ENCODE data around the gene SUPV3L1. TPM values are rescaled to one million over a fixed set of nuclear protein-coding genes. Genes with fewer than 3 reads are reported as not detected.
A peak's percentile ranks its signal among the peaks of the same experiment; 100 is the strongest.
"Not testable (repeated sequence)": the region's sequence is repeated elsewhere in the genome, so short reads cannot be mapped to it uniquely, and the experiment has no call there.

SUPV3L1 gene
- total RNA-seq, result 10 to 100 TPM; 42.2 to 64.1 TPM
- 43.9 to 52.7 reads per million in 2 donors for total RNA-seq

GRCh38 chr10:69179743-69180524 lies at the start of gene SUPV3L1:
SUPV3L1 (plus strand) TSS chr10:69180234; CDS start chr10:69180292, 58 bp downstream.
- H3K4me1 Mint-ChIP-seq, result peaks cover 35% of the 10 kb centered on the region
- peak; percentile 86 for ATAC-seq
- H3K36me3 Mint-ChIP-seq (ENCODE audit: low read depth), result peaks cover 7% of the 10 kb centered on the region
- no peaks in the 10 kb centered on the region for H3K9me3 ChIP-seq (ENCODE audit: control insufficient read depth, low read length, poor library complexity, severe bottlenecking)
- peak within 1 kb of the TSS; percentile 96 for H3K4me3 Mint-ChIP-seq
- no peaks in the 10 kb centered on the region for H3K27me3 Mint-ChIP-seq
- H3K27ac Mint-ChIP-seq, result peak within 1 kb of the TSS; percentile 99
- peak; percentile 66 to 73 (median 69) for DNase-seq

GRCh38 chr10:69130251-69130650 lies 49.8 kb upstream of the SUPV3L1 start:
- DNase-seq (no peak), ATAC-seq (no peak)
- Mint-ChIP-seq H3K27me3 (no peaks in the 10 kb centered on the region), H3K27ac (peak overlapping the region; percentile 49), H3K4me1 (peaks cover 22% of the 10 kb centered on the region), H3K4me3 (peak overlapping the region; percentile 19), H3K36me3 (ENCODE audit: low read depth) (peaks cover 6% of the 10 kb centered on the region)
- H3K9me3 ChIP-seq (ENCODE audit: control insufficient read depth, low read length, poor library complexity, severe bottlenecking), result no peaks in the 10 kb centered on the region

- Mint-ChIP-seq H3K27me3 (no peaks in the 10 kb centered on the region), H3K4me1 (peaks cover 23% of the 10 kb centered on the region), H3K36me3 (ENCODE audit: low read depth) (peaks cover 2% of the 10 kb centered on the region), H3K27ac (peak overlapping the region; percentile 56), H3K4me3 (no peak overlapping the region)
- H3K9me3 ChIP-seq (ENCODE audit: control insufficient read depth, low read length, poor library complexity, severe bottlenecking), result no peaks in the 10 kb centered on the region
- DNase-seq (no peak), ATAC-seq (no peak)
These were observed 40.1 kb upstream of the SUPV3L1 start for GRCh38 chr10:69139961-69140360.

- DNase-seq (no peak), ATAC-seq (no peak)
- H3K4me1 Mint-ChIP-seq, result peaks cover 23% of the 10 kb centered on the region
- H3K27ac Mint-ChIP-seq, result no peak overlapping the region
- H3K27me3 Mint-ChIP-seq, result no peaks in the 10 kb centered on the region
- H3K9me3 ChIP-seq (ENCODE audit: control insufficient read depth, low read length, poor library complexity, severe bottlenecking), result no peaks in the 10 kb centered on the region
- no peak overlapping the region for H3K4me3 Mint-ChIP-seq
- no peaks in the 10 kb centered on the region for H3K36me3 Mint-ChIP-seq (ENCODE audit: low read depth)
These were observed 38.7 kb upstream of the SUPV3L1 start for GRCh38 chr10:69141304-69141703.

GRCh38 chr10:69142074-69142473 lies 38.0 kb upstream of the SUPV3L1 start:
- peaks cover 28% of the 10 kb centered on the region for H3K4me1 Mint-ChIP-seq
- H3K27me3 Mint-ChIP-seq; H3K4me3 Mint-ChIP-seq; ATAC-seq; H3K9me3 ChIP-seq (ENCODE audit: control insufficient read depth, low read length, poor library complexity, severe bottlenecking); H3K36me3 Mint-ChIP-seq (ENCODE audit: low read depth); H3K27ac Mint-ChIP-seq; DNase-seq: not testable (repeated sequence)

- no peaks in the 10 kb centered on the region for H3K9me3 ChIP-seq (ENCODE audit: control insufficient read depth, low read length, poor library complexity, severe bottlenecking)
- H3K4me3 Mint-ChIP-seq, result no peak overlapping the region
- DNase-seq (no peak), ATAC-seq (no peak)
- peak overlapping the region; percentile 8 for H3K27ac Mint-ChIP-seq
- H3K4me1 Mint-ChIP-seq, result peaks cover 26% of the 10 kb centered on the region
- no peaks in the 10 kb centered on the region for H3K36me3 Mint-ChIP-seq (ENCODE audit: low read depth)
- no peaks in the 10 kb centered on the region for H3K27me3 Mint-ChIP-seq
These were observed 37.1 kb upstream of the SUPV3L1 start for GRCh38 chr10:69142983-69143382.

- Mint-ChIP-seq H3K27ac (no peak overlapping the region), H3K36me3 (ENCODE audit: low read depth) (no peaks in the 10 kb centered on the region), H3K27me3 (no peaks in the 10 kb centered on the region), H3K4me3 (no peak overlapping the region), H3K4me1 (peaks cover 27% of the 10 kb centered on the region)
- ATAC-seq (no peak), DNase-seq (no peak)
- no peaks in the 10 kb centered on the region for H3K9me3 ChIP-seq (ENCODE audit: control insufficient read depth, low read length, poor library complexity, severe bottlenecking)
These were observed 34.7 kb upstream of the SUPV3L1 start for GRCh38 chr10:69145329-69145728.

GRCh38 chr10:69145864-69146263 lies 34.2 kb upstream of the SUPV3L1 start:
- ATAC-seq (no peak), DNase-seq (no peak)
- Mint-ChIP-seq H3K4me1 (peaks cover 25% of the 10 kb centered on the region), H3K27me3 (no peaks in the 10 kb centered on the region), H3K36me3 (ENCODE audit: low read depth) (no peaks in the 10 kb centered on the region), H3K4me3 (no peak overlapping the region), H3K27ac (no peak overlapping the region)
- H3K9me3 ChIP-seq (ENCODE audit: control insufficient read depth, low read length, poor library complexity, severe bottlenecking), result no peaks in the 10 kb centered on the region

GRCh38 chr10:69146759-69147158 lies 33.3 kb upstream of the SUPV3L1 start:
- H3K4me1 Mint-ChIP-seq, result peaks cover 24% of the 10 kb centered on the region
- no peak overlapping the region for H3K27ac Mint-ChIP-seq
- H3K4me3 Mint-ChIP-seq, result no peak overlapping the region
- no peak for ATAC-seq
- H3K27me3 Mint-ChIP-seq, result no peaks in the 10 kb centered on the region
- H3K36me3 Mint-ChIP-seq (ENCODE audit: low read depth), result no peaks in the 10 kb centered on the region
- no peak for DNase-seq
- H3K9me3 ChIP-seq (ENCODE audit: control insufficient read depth, low read length, poor library complexity, severe bottlenecking), result no peaks in the 10 kb centered on the region

- DNase-seq, result no peak
- H3K27me3 Mint-ChIP-seq, result no peaks in the 10 kb centered on the region
- no peaks in the 10 kb centered on the region for H3K9me3 ChIP-seq (ENCODE audit: control insufficient read depth, low read length, poor library complexity, severe bottlenecking)
- ATAC-seq, result no peak
- no peak overlapping the region for H3K4me3 Mint-ChIP-seq
- peaks cover 9% of the 10 kb centered on the region for H3K4me1 Mint-ChIP-seq
- H3K36me3 Mint-ChIP-seq (ENCODE audit: low read depth), result no peaks in the 10 kb centered on the region
- H3K27ac Mint-ChIP-seq, result no peak overlapping the region
These were observed 28.1 kb upstream of the SUPV3L1 start for GRCh38 chr10:69151984-69152383.

- no peak for ATAC-seq
- Mint-ChIP-seq H3K27ac (no peak overlapping the region), H3K4me3 (no peak overlapping the region), H3K36me3 (ENCODE audit: low read depth) (no peaks in the 10 kb centered on the region), H3K4me1 (peaks cover 9% of the 10 kb centered on the region), H3K27me3 (no peaks in the 10 kb centered on the region)
- no peaks in the 10 kb centered on the region for H3K9me3 ChIP-seq (ENCODE audit: control insufficient read depth, low read length, poor library complexity, severe bottlenecking)
- DNase-seq, result no peak
These were observed 26.8 kb upstream of the SUPV3L1 start for GRCh38 chr10:69153227-69153626.

GRCh38 chr10:69160809-69161241 lies 19.2 kb upstream of the SUPV3L1 start:
- no peaks in the 10 kb centered on the region for H3K9me3 ChIP-seq (ENCODE audit: control insufficient read depth, low read length, poor library complexity, severe bottlenecking)
- Mint-ChIP-seq H3K36me3 (ENCODE audit: low read depth) (no peaks in the 10 kb centered on the region), H3K4me1 (peaks cover 2% of the 10 kb centered on the region), H3K4me3 (no peak overlapping the region), H3K27me3 (no peaks in the 10 kb centered on the region), H3K27ac (no peak overlapping the region)
- no peak for ATAC-seq
- no peak for DNase-seq

- H3K4me3 Mint-ChIP-seq, result no peak overlapping the region
- ATAC-seq (no peak), DNase-seq (no peak)
- peaks cover 7% of the 10 kb centered on the region for H3K36me3 Mint-ChIP-seq (ENCODE audit: low read depth)
- H3K27me3 Mint-ChIP-seq, result no peaks in the 10 kb centered on the region
- no peaks in the 10 kb centered on the region for H3K9me3 ChIP-seq (ENCODE audit: control insufficient read depth, low read length, poor library complexity, severe bottlenecking)
- H3K4me1 Mint-ChIP-seq, result peaks cover 2% of the 10 kb centered on the region
- H3K27ac Mint-ChIP-seq, result no peak overlapping the region
These were observed 11.5 kb upstream of the SUPV3L1 start for GRCh38 chr10:69168493-69168892.

Data from T-helper 17 cell (primary cell).